SK-N-SH (cell line): Measurements from ENCODE around the gene ACTN3. TPM values are rescaled to one million over a fixed set of nuclear protein-coding genes. Genes with fewer than 3 reads are reported as not detected.

Experiments
- CTCF ChIA-PET: fragments of 300-600, 350-600 bp; formaldehyde crosslinking; extraction: SDS; loops from one replicate; lab custom pipeline; 2021; lab: Yijun Ruan, JAX
- POLR2A ChIA-PET: fragments of 350-600 bp; sonication (Branson Sonifier 250); formaldehyde crosslinking; extraction: SDS; loops from one replicate; lab custom pipeline; 2020; ENCODE audit warnings: antibody characterized with exemption, inconsistent platforms; lab: Yijun Ruan, JAX
- DNase-seq: peaks from one replicate; pipeline ENCODE4 v3.0.0; 2012
- H2AFZ ChIP-seq: fragments of 200-600 bp; sonication (generic); 2 replicates; pipeline ENCODE4 v1.8.1; 2016; ENCODE audit warnings: antibody characterized with exemption, mild to moderate bottlenecking, low read depth
- H3F3A ChIP-seq: fragments of 200-600 bp; sonication (generic); replicated peaks from 2 replicates; pipeline ENCODE3; 2016; ENCODE audit warnings: antibody characterized with exemption, mild to moderate bottlenecking; ENCODE audit not compliant: insufficient read depth
- H3K27ac ChIP-seq, 2 experiments: fragments of 200-500 bp in 1 of 2; fragments of 200-600 bp in 1 of 2; sonication (Bioruptor generic) in 1 of 2; sonication (generic), shearing (Covaris generic) in 1 of 2; 2 replicates each; pipeline versions ENCODE4 v1.5.1 to v1.6.1; 2014 to 2016; ENCODE audit warnings: low read depth in 2 of 2, inconsistent platforms in 1 of 2, low read length in 1 of 2, mild to moderate bottlenecking in 1 of 2, mixed read lengths in 1 of 2
- H3K27me3 ChIP-seq: fragments of 200-600 bp; sonication (generic), shearing (Covaris generic); 2 replicates; pipeline ENCODE4 v1.6.1; 2016; ENCODE audit warnings: mixed run types; ENCODE audit not compliant: insufficient read depth
- H3K36me3 ChIP-seq, 2 experiments: fragments of 200-500 bp in 1 of 2; fragments of 200-600 bp in 1 of 2; sonication (Bioruptor generic) in 1 of 2; sonication (generic) in 1 of 2; replicated peaks in 1 of 2; 2 replicates each; pipeline versions ENCODE3 to v1.5.1; 2014 to 2016; ENCODE audit warnings: low read length in 1 of 2, mild to moderate bottlenecking in 1 of 2; ENCODE audit not compliant: insufficient read depth in 2 of 2, control insufficient read depth in 1 of 2
- H3K4me1 ChIP-seq, 2 experiments: fragments of 200-500 bp in 1 of 2; fragments of 200-600 bp in 1 of 2; sonication (Bioruptor generic) in 1 of 2; sonication (generic), shearing (Covaris generic) in 1 of 2; 2 replicates each; pipeline versions ENCODE4 v1.5.1 to v1.6.1; 2014 to 2016; ENCODE audit warnings: low read depth in 1 of 2, low read length in 1 of 2, mixed run types in 1 of 2; ENCODE audit not compliant: insufficient read depth in 2 of 2, control insufficient read depth in 1 of 2
- H3K4me2 ChIP-seq: fragments of 200-600 bp; sonication (generic), shearing (Covaris generic); 2 replicates; pipeline ENCODE4 v1.6.1; 2017; ENCODE audit warnings: mixed run types
- H3K4me3 ChIP-seq, 2 experiments: fragments of 200-500 bp in 1 of 2; fragments of 200-600 bp in 1 of 2; sonication (Bioruptor generic) in 1 of 2; sonication (generic), shearing (Covaris generic) in 1 of 2; 2 replicates each; pipeline versions ENCODE4 v1.5.1 to v1.8.1; 2014 to 2016; ENCODE audit warnings: low read depth in 2 of 2, inconsistent platforms in 1 of 2, low read length in 1 of 2, mild to moderate bottlenecking in 1 of 2, mixed read lengths in 1 of 2, moderate library complexity in 1 of 2
- H3K79me2 ChIP-seq: fragments of 200-600 bp; sonication (generic); 2 replicates; pipeline ENCODE4 v1.8.1; 2017; ENCODE audit warnings: mild to moderate bottlenecking; ENCODE audit not compliant: insufficient read depth
- H3K9ac ChIP-seq: fragments of 200-600 bp; sonication (generic); 2 replicates; pipeline ENCODE4 v1.6.1; 2017; ENCODE audit warnings: mixed run types
- H3K9me2 ChIP-seq: fragments of 200-600 bp; sonication (generic); 2 replicates; pipeline ENCODE4 v1.6.1; 2017; ENCODE audit warnings: mixed run types
- H3K9me3 ChIP-seq: fragments of 200-600 bp; sonication (generic); 2 replicates; pipeline ENCODE4 v1.6.1; 2017; ENCODE audit warnings: mixed run types, mild to moderate bottlenecking, moderate library complexity
- H4K20me1 ChIP-seq: fragments of 200-600 bp; sonication (generic); 2 replicates; pipeline ENCODE4 v1.6.1; 2017; ENCODE audit warnings: mild to moderate bottlenecking, mixed run types; ENCODE audit not compliant: insufficient read depth
- EP300 ChIP-seq, 2 experiments: IDR thresholded peaks; 2 replicates each; pipeline versions ENCODE4 v1.4.0 to v1.6.1; 2012; ENCODE audit warnings: borderline replicate concordance in 1 of 2, low read depth in 1 of 2, low read length in 1 of 2
- EZH2phosphoT487 ChIP-seq: fragments of 200-600 bp; sonication (generic); IDR thresholded peaks from 2 replicates; pipeline ENCODE4 v1.6.1; 2017; ENCODE audit warnings: low read depth, mixed run types, mild to moderate bottlenecking, antibody characterized with exemption, moderate library complexity, borderline replicate concordance
- FOSL2 ChIP-seq: IDR thresholded peaks from 2 replicates; pipeline ENCODE4 v1.4.0; 2012; ENCODE audit warnings: low read depth, mild to moderate bottlenecking, moderate library complexity, borderline replicate concordance
- GABPA ChIP-seq: IDR thresholded peaks from 2 replicates; pipeline ENCODE4 v1.4.0; 2012; ENCODE audit warnings: low read depth, mild to moderate bottlenecking
- MEF2A ChIP-seq: IDR thresholded peaks from 2 replicates; pipeline ENCODE4 v1.4.0; 2012; ENCODE audit warnings: low read depth, borderline replicate concordance
- NRF1 ChIP-seq: IDR thresholded peaks from 2 replicates; pipeline ENCODE4 v1.6.1; 2012; ENCODE audit warnings: low read depth, mild to moderate bottlenecking, low read length
- POLR2AphosphoS5 ChIP-seq: IDR thresholded peaks from 2 replicates; pipeline ENCODE4 v1.6.1; 2012; ENCODE audit warnings: low read depth, low read length
- RXRA ChIP-seq: IDR thresholded peaks from 2 replicates; pipeline ENCODE4 v1.4.0; 2012; ENCODE audit warnings: low read depth, mild to moderate bottlenecking, borderline replicate concordance
- SIN3A ChIP-seq: IDR thresholded peaks from 2 replicates; pipeline ENCODE4 v1.6.1; 2012; ENCODE audit warnings: low read depth, mild to moderate bottlenecking, low read length, moderate library complexity, borderline replicate concordance
- SMC3 ChIP-seq: IDR thresholded peaks from 2 replicates; pipeline ENCODE4 v1.6.1; 2012; ENCODE audit warnings: low read depth, low read length, improper control_type of control experiment
- TCF12 ChIP-seq: IDR thresholded peaks from 2 replicates; pipeline ENCODE4 v1.4.0; 2012
- USF1 ChIP-seq: IDR thresholded peaks from 2 replicates; pipeline ENCODE4 v1.4.0; 2012; ENCODE audit warnings: low read depth, borderline replicate concordance
- YY1 ChIP-seq: IDR thresholded peaks from 2 replicates; pipeline ENCODE4 v1.4.0; 2012; ENCODE audit warnings: low read depth, mild to moderate bottlenecking
- WGBS: methylation state at CpG from one replicate; pipeline ENCODE4 v1.1.6; 2017; ENCODE audit warnings: low lambda C conversion rate; 5-methylcytosine and 5-hydroxymethylcytosine counted together
- polyA plus RNA-seq, 3 experiments: library from polyadenylated mRNA; depleted of rRNA; stranded (reverse); fragments of >200 nt; gene quantifications; 2 replicates each; pipeline ENCODE4 v1.2.3, GENCODE V29; 2012

The ACTN3 gene
- polyA plus RNA-seq, 1 of the 3 experiments (the other 2 are of a cell fraction) = 0.02 TPM

GRCh38 chr11:66564984-66565383 is 18.3 kb downstream of the ACTN3 start:
- no peak overlapping the region for H2AFZ ChIP-seq
- CTCF ChIA-PET = interaction anchor here (0.7 to 1.1 kb wide), 4 partner anchors 15 to 130 kb away, joined by 3 to 5 read pairs (median 4); partner anchors contain the start of genes CCDC87, CCS and RBM4B
- H3K4me3 ChIP-seq = no peak overlapping the region
- no peaks in the 10 kb centered on the region for H3K27me3 ChIP-seq
- POLR2A ChIA-PET = no interaction called here
- 94% methylated on average over 5 of the region's 5 CpGs for WGBS
- no peak overlapping the region for H3K27ac ChIP-seq
- H3F3A ChIP-seq = no peaks in the 10 kb centered on the region
- TF ChIP-seq SMC3 = no peak
- TF ChIP-seq FOSL2 = no peak
- no peak for TF ChIP-seq TCF12
- TF ChIP-seq EP300 (IDR thresholded peaks at IDR 0.05; ENCODE audit: borderline replicate concordance in 1 of 2, low read depth in 1 of 2, low read length in 1 of 2) = no peak
- H3K9me3 ChIP-seq = no peaks in the 10 kb centered on the region
- peaks cover 0 to 7% of the 10 kb centered on the region in 2 experiments; a peak in 1 of 4 replicates for H3K4me1 ChIP-seq
- no peak overlapping the region for H3K9ac ChIP-seq
- no peaks in the 10 kb centered on the region for H3K79me2 ChIP-seq
- DNase-seq = no peak
- H3K4me2 ChIP-seq = no peak overlapping the region
- H3K36me3 ChIP-seq = no peaks in the 10 kb centered on the region
- H3K9me2 ChIP-seq = no peaks in the 10 kb centered on the region
- H4K20me1 ChIP-seq = no peaks in the 10 kb centered on the region

GRCh38 chr11:66566221-66566620 is 19.5 kb downstream of the ACTN3 start:
- ChIA-PET POLR2A (no interaction called here), CTCF (interaction anchor here (4.2 to 5.1 kb wide), 2 partner anchors 26 to 112 kb away, joined by 14 to 30 read pairs; partner anchors contain the start of genes CCDC87, CCS and RBM4B)
- Histone ChIP-seq H3K27me3 (no peaks in the 10 kb centered on the region), H3K4me3 (no peak overlapping the region), H3K9ac (no peak overlapping the region), H3K9me3 (no peaks in the 10 kb centered on the region), H3K4me2 (no peak overlapping the region), H3K9me2 (no peaks in the 10 kb centered on the region), H2AFZ (no peak overlapping the region), H3K36me3 (no peaks in the 10 kb centered on the region), H3K27ac (no peak overlapping the region), H3K79me2 (no peaks in the 10 kb centered on the region), H4K20me1 (no peaks in the 10 kb centered on the region), H3K4me1 (peaks cover 0 to 7% of the 10 kb centered on the region in 2 experiments; a peak in 1 of 4 replicates), H3F3A (no peaks in the 10 kb centered on the region)
- WGBS = 89% methylated on average over 8 of the region's 8 CpGs
- TF ChIP-seq RXRA = no peak
- no peak for TF ChIP-seq SMC3
- no peak for TF ChIP-seq NRF1
- TF ChIP-seq USF1 = no peak
- no peak for TF ChIP-seq GABPA
- no peak for TF ChIP-seq EZH2phosphoT487
- TF ChIP-seq MEF2A = no peak
- DNase-seq = no peak

GRCh38 chr11:66567787-66568123 is 21.1 kb downstream of the ACTN3 start:
- no peaks in the 10 kb centered on the region for H3K79me2 ChIP-seq
- DNase-seq = no peak
- no peaks in the 10 kb centered on the region for H3K9me3 ChIP-seq
- ChIA-PET CTCF (interaction anchor here (1.2 to 5.1 kb wide), 6 partner anchors 10 to 316 kb away, joined by 4 to 30 read pairs (median 14); partner anchors contain the start of genes CCDC87, CCS and RBM4B), POLR2A (interaction anchor here (0.9 to 2.7 kb wide), 3 partner anchors 22 to 110 kb away, joined by 5 to 8 read pairs (median 6); partner anchors contain the start of genes CCDC87, CCS, RBM4B and ZDHHC24)
- no peak overlapping the region for H3K27ac ChIP-seq
- H3K4me3 ChIP-seq = peak overlapping the region; percentile 58 to 59
- peak overlapping the region; percentile 73; the same call in 1 of the 2 replicates for H2AFZ ChIP-seq
- no peaks in the 10 kb centered on the region for H3K27me3 ChIP-seq
- no peaks in the 10 kb centered on the region for H4K20me1 ChIP-seq
- H3K9me2 ChIP-seq = no peaks in the 10 kb centered on the region
- peak overlapping the region; percentile 79 for H3K4me2 ChIP-seq
- H3K4me1 ChIP-seq = peaks cover 0 to 7% of the 10 kb centered on the region in 2 experiments; a peak in 1 of 4 replicates
- no peak for TF ChIP-seq SIN3A
- TF ChIP-seq SMC3 = no peak
- no peak for TF ChIP-seq NRF1
- TF ChIP-seq POLR2AphosphoS5 = no peak
- no peak for TF ChIP-seq YY1
- H3K9ac ChIP-seq = peak overlapping the region; percentile 37; the same call in 1 of the 2 replicates
- no peaks in the 10 kb centered on the region for H3K36me3 ChIP-seq
- 83% methylated on average over 2 of the region's 15 CpGs for WGBS
- H3F3A ChIP-seq = no peaks in the 10 kb centered on the region
